Hematopoietic multipotent progenitor cell (in vitro differentiated cells): ENCODE data around the gene ACO2. TPM values are rescaled to one million over a fixed set of nuclear protein-coding genes. Genes with fewer than 3 reads are reported as not detected.
A peak's percentile ranks its signal among the peaks of the same experiment; 100 is the strongest.
"Not testable (repeated sequence)": the region's sequence is repeated elsewhere in the genome, so short reads cannot be mapped to it uniquely, and the experiment has no call there.

ENCODE experiments used
- DNase-seq, 3 donors: peaks; one replicate each; pipeline ENCODE4 v3.0.0-alpha.2; 2011 to 2015; ENCODE audit warnings: low read depth in 2 of 3, low spot score in 2 of 3
- total RNA-seq: library from RNA; depleted of rRNA; stranded (reverse); fragments of >200 nt; gene quantifications from one replicate; pipeline ENCODE4 v1.2.3, GENCODE V29; 2012

ACO2 gene
- total RNA-seq, 1 donor, result 99.1 TPM

- DNase-seq, result peak; percentile 41 to 74 (median 51)
These were observed 21.3 kb upstream of the ACO2 start for GRCh38 chr22:41447435-41448188.

GRCh38 chr22:41448189-41448808 is 20.6 kb upstream of the ACO2 start:
- peak; percentile 75 to 100 (median 99) for DNase-seq

- no peak for DNase-seq
These were observed 10.7 kb upstream of the ACO2 start for GRCh38 chr22:41458161-41458728.

GRCh38 chr22:41459431-41459830 is 9.5 kb upstream of the ACO2 start:
- no peak for DNase-seq

- not testable (repeated sequence) for DNase-seq
These were observed 8.8 kb upstream of the ACO2 start for GRCh38 chr22:41460071-41460470.

GRCh38 chr22:41461901-41462300 is 7.0 kb upstream of the ACO2 start:
- no peak for DNase-seq

- DNase-seq, result peak in 1 of 3 donors; percentile 37
These were observed 418 bp downstream of the ACO2 start for GRCh38 chr22:41469218-41469851.

- DNase-seq, result no peak
These were observed 2.0 kb downstream of the ACO2 start for GRCh38 chr22:41470886-41471285.

- DNase-seq, result no peak
These were observed 2.7 kb downstream of the ACO2 start for GRCh38 chr22:41471568-41471967.

- no peak for DNase-seq
These were observed 6.0 kb downstream of the ACO2 start for GRCh38 chr22:41474872-41475451.

GRCh38 chr22:41478473-41478872 is 9.6 kb downstream of the ACO2 start:
- no peak for DNase-seq

- no peak for DNase-seq
These were observed 10.1 kb downstream of the ACO2 start for GRCh38 chr22:41478891-41479521.

GRCh38 chr22:41479671-41480396 is 10.9 kb downstream of the ACO2 start:
- DNase-seq, result no peak

GRCh38 chr22:41480397-41480735 is 11.4 kb downstream of the ACO2 start:
- DNase-seq, result no peak

- DNase-seq, result no peak
These were observed 12.4 kb downstream of the ACO2 start for GRCh38 chr22:41481131-41481830.

GRCh38 chr22:41481925-41482318 is 13.0 kb downstream of the ACO2 start:
- no peak for DNase-seq

GRCh38 chr22:41482319-41482935 is 13.5 kb downstream of the ACO2 start:
- no peak for DNase-seq

- no peak for DNase-seq
These were observed 16.1 kb downstream of the ACO2 start for GRCh38 chr22:41485033-41485432.
